IMR-90 (cell line): ENCODE results near the gene CAPN9. TPM values are rescaled to one million over a fixed set of nuclear protein-coding genes. Genes with fewer than 3 reads are reported as not detected.
A peak's percentile ranks its signal among the peaks of the same experiment; 100 is the strongest.

Experiments
- ATAC-seq: fragments of 200-7000 bp; cut with Tn5 transposase; 2 replicates; pipeline ENCODE4 v1.9.1; 2020; ENCODE audit warnings: low read depth, mild to moderate bottlenecking, moderate library complexity
- BruUV-seq: library from RNA; stranded (reverse); fragments of 400-500 nt; replicated peaks from 2 replicates; lab custom pipeline; 2021; lab: Mats Ljungman, UMichigan
- CTCF ChIA-PET: fragments of 300-600 bp; formaldehyde crosslinking; extraction: SDS; loops from one replicate; lab custom pipeline; 2021; ENCODE audit warnings: antibody characterized with exemption; lab: Yijun Ruan, JAX
- POLR2A ChIA-PET: fragments of 300-600 bp; sonication (Branson Sonifier 250); formaldehyde crosslinking; loops from one replicate; lab custom pipeline; 2022; ENCODE audit warnings: antibody characterized with exemption; ENCODE audit not compliant: unreplicated experiment; lab: Charles Lee
- DNase-seq: peaks from one replicate; pipeline ENCODE4 v3.0.0; 2013
- H2AFZ ChIP-seq: replicated peaks from 2 replicates; pipeline ENCODE3; 2013; ENCODE audit warnings: low read length, mild to moderate bottlenecking; ENCODE audit not compliant: poor library complexity
- H2AK5ac ChIP-seq: 2 replicates; pipeline ENCODE4 v1.6.1; 2013; ENCODE audit warnings: low read depth, low read length, inconsistent platforms
- H2AK9ac ChIP-seq: replicated peaks from 2 replicates; pipeline ENCODE3; 2013; ENCODE audit warnings: mild to moderate bottlenecking, low read depth, low read length, moderate library complexity; ENCODE audit not compliant: poor library complexity
- H2BK120ac ChIP-seq: 2 replicates; pipeline ENCODE4 v1.6.1; 2013; ENCODE audit warnings: low read depth, low read length, inconsistent platforms
- H2BK15ac ChIP-seq: 3 replicates; pipeline ENCODE4 v1.6.1; 2013; ENCODE audit warnings: low read depth, low read length, inconsistent platforms
- H2BK20ac ChIP-seq: 2 replicates; pipeline ENCODE4 v1.6.1; 2013; ENCODE audit warnings: low read depth, mild to moderate bottlenecking, inconsistent platforms, low read length, moderate library complexity
- H2BK5ac ChIP-seq: 2 replicates; pipeline ENCODE4 v1.6.1; 2013; ENCODE audit warnings: mild to moderate bottlenecking, low read depth, low read length, inconsistent platforms; ENCODE audit not compliant: poor library complexity, severe bottlenecking
- H3K14ac ChIP-seq: replicated peaks from 2 replicates; pipeline ENCODE4 v1.6.1; 2013; ENCODE audit warnings: low read depth, low read length, inconsistent platforms
- H3K18ac ChIP-seq: 2 replicates; pipeline ENCODE4 v1.6.1; 2013; ENCODE audit warnings: low read depth, low read length, control low read depth
- H3K23ac ChIP-seq: 2 replicates; pipeline ENCODE4 v1.6.1; 2013; ENCODE audit warnings: low read depth, low read length, inconsistent platforms
- H3K27ac ChIP-seq: 2 replicates; pipeline ENCODE4 v1.5.1; 2013; ENCODE audit warnings: mild to moderate bottlenecking, control low read depth, low read length; ENCODE audit not compliant: insufficient read depth
- H3K27me3 ChIP-seq: 2 replicates; pipeline ENCODE4 v1.6.1; 2013; ENCODE audit warnings: low read length; ENCODE audit not compliant: control insufficient read depth, insufficient read depth
- H3K36me3 ChIP-seq: 2 replicates; pipeline ENCODE4 v1.6.1; 2013; ENCODE audit warnings: low read length, mixed read lengths; ENCODE audit not compliant: control insufficient read depth, insufficient read depth
- H3K4ac ChIP-seq: 2 replicates; pipeline ENCODE4 v1.6.1; 2013; ENCODE audit warnings: low read depth, low read length, inconsistent platforms
- H3K4me1 ChIP-seq: 2 replicates; pipeline ENCODE4 v1.6.1; 2013; ENCODE audit warnings: low read length, mixed read lengths; ENCODE audit not compliant: control insufficient read depth, insufficient read depth
- H3K4me2 ChIP-seq: 2 replicates; pipeline ENCODE4 v1.6.1; 2013; ENCODE audit warnings: low read depth, mild to moderate bottlenecking, control low read depth, low read length, moderate library complexity
- H3K4me3 ChIP-seq: 2 replicates; pipeline ENCODE4 v1.5.1; 2013; ENCODE audit warnings: low read depth, mild to moderate bottlenecking, control low read depth, low read length, moderate library complexity; ENCODE audit not compliant: insufficient read depth
- H3K56ac ChIP-seq: 2 replicates; pipeline ENCODE4 v1.6.1; 2013; ENCODE audit warnings: low read length, inconsistent platforms; ENCODE audit not compliant: insufficient read depth; ENCODE audit errors: extremely low read depth
- H3K79me1 ChIP-seq, 2 experiments: 2 replicates each; pipeline ENCODE4 v1.6.1; 2013; ENCODE audit warnings: low read length in 2 of 2, inconsistent platforms in 1 of 2, low read depth in 1 of 2
- H3K9ac ChIP-seq: 2 replicates; pipeline ENCODE4 v1.6.1; 2013; ENCODE audit warnings: low read depth, low read length, control low read depth
- H3K9me1 ChIP-seq: 2 replicates; pipeline ENCODE4 v1.6.1; 2013; ENCODE audit warnings: low read length, inconsistent platforms; ENCODE audit not compliant: insufficient read depth
- H3K9me3 ChIP-seq: 2 replicates; pipeline ENCODE4 v1.6.1; 2013; ENCODE audit warnings: low read length; ENCODE audit not compliant: control insufficient read depth, insufficient read depth
- H4K20me1 ChIP-seq: 2 replicates; pipeline ENCODE4 v1.6.1; 2013; ENCODE audit warnings: low read length, inconsistent platforms; ENCODE audit not compliant: insufficient read depth
- H4K5ac ChIP-seq: 2 replicates; pipeline ENCODE4 v1.6.1; 2013; ENCODE audit warnings: mild to moderate bottlenecking, low read depth, low read length, control low read depth
- H4K8ac ChIP-seq, 2 experiments: 2 replicates each; pipeline ENCODE4 v1.6.1; 2013; ENCODE audit warnings: low read depth in 2 of 2, low read length in 2 of 2, control low read depth in 1 of 2, inconsistent platforms in 1 of 2
- H4K91ac ChIP-seq: 2 replicates; pipeline ENCODE4 v1.6.1; 2013; ENCODE audit warnings: low read depth, low read length, inconsistent platforms; ENCODE audit not compliant: insufficient read depth
- BHLHE40 ChIP-seq: fragments of 150-350 bp; IDR thresholded peaks from 2 replicates; pipeline ENCODE4 v1.6.1; 2016; ENCODE audit warnings: mild to moderate bottlenecking, low read depth, low read length
- CHD1 ChIP-seq: IDR thresholded peaks from 2 replicates; pipeline ENCODE4 v1.6.1; 2012; ENCODE audit warnings: low read depth, low read length, improper control_type of control experiment
- CTCF ChIP-seq: conservative IDR thresholded peaks from 2 replicates; pipeline ENCODE4 v1.5.1; 2012; ENCODE audit warnings: mild to moderate bottlenecking, low read depth, low read length, improper control_type of control experiment
- FOS ChIP-seq: fragments of 150-350 bp; IDR thresholded peaks from 2 replicates; pipeline ENCODE4 v1.6.1; 2016; ENCODE audit warnings: low read depth, low read length
- MAFK ChIP-seq: IDR thresholded peaks from 2 replicates; pipeline ENCODE4 v1.6.1; 2012; ENCODE audit warnings: low read depth, low read length, improper control_type of control experiment
- MAZ ChIP-seq: IDR thresholded peaks from 2 replicates; pipeline ENCODE4 v1.6.1; 2012; ENCODE audit warnings: low read depth, mild to moderate bottlenecking, low read length, improper control_type of control experiment, moderate library complexity, borderline replicate concordance
- MXI1 ChIP-seq: IDR thresholded peaks from 2 replicates; pipeline ENCODE4 v1.6.1; 2012; ENCODE audit warnings: low read depth, mild to moderate bottlenecking, low read length, moderate library complexity, borderline replicate concordance
- NFE2L2 ChIP-seq: fragments of 150-350 bp; IDR thresholded peaks from 2 replicates; pipeline ENCODE4 v1.6.1; 2016; ENCODE audit warnings: low read depth, mild to moderate bottlenecking, low read length
- RCOR1 ChIP-seq: IDR thresholded peaks from 2 replicates; pipeline ENCODE4 v1.6.1; 2012; ENCODE audit warnings: mild to moderate bottlenecking, low read length, improper control_type of control experiment; ENCODE audit not compliant: insufficient replicate concordance
- SMC3 ChIP-seq: fragments of 150-350 bp; IDR thresholded peaks from 2 replicates; pipeline ENCODE4 v1.6.1; 2016; ENCODE audit warnings: low read depth, mild to moderate bottlenecking, antibody characterized with exemption, low read length, moderate library complexity
- WGBS, 2 experiments: methylation state at CpG; one replicate each; pipeline versions ENCODE4 v1.1.5 to v1.1.7; 2013; ENCODE audit warnings: missing lambda C conversion rate in 2 of 2; ENCODE audit not compliant: insufficient read length in 1 of 2; ENCODE audit errors: extremely low coverage in 2 of 2; 5-methylcytosine and 5-hydroxymethylcytosine counted together
- dilution Hi-C: fragments of 300-500 bp; cut with HindIII; formaldehyde crosslinking; loops from one replicate; pipeline ENCODE4 v1.14.3; 2018; ENCODE audit warnings: low sequenced_read_pairs; ENCODE audit not compliant: unreplicated experiment
- in situ Hi-C: fragments of 300-500 bp; cut with MboI; formaldehyde crosslinking; loops from 3 replicates; pipeline ENCODE4 v1.14.3; 2019; ENCODE audit warnings: low sequenced_read_pairs, inconsistent platforms, mixed read lengths
- intact Hi-C: fragments of 100-400 bp; cut with micrococcal nuclease; formaldehyde crosslinking; loops from 2 replicates; pipeline ENCODE4 v1.10.0; 2022
- polyA plus RNA-seq, 3 experiments: library from polyadenylated mRNA; depleted of rRNA; stranded (reverse); fragments of >200 nt; gene quantifications; 2 replicates each; pipeline ENCODE4 v1.2.3, GENCODE V29; 2012; ENCODE audit warnings: low replicate concordance in 1 of 3
- total RNA-seq: library from RNA; depleted of rRNA; stranded (reverse); fragments of >200 nt; gene quantifications from 2 replicates; pipeline ENCODE4 v1.2.3, GENCODE V29; 2012
- TF ChIP-seq, protein P1 (sequence below): fragments of 150-350 bp; IDR thresholded peaks from 2 replicates; pipeline ENCODE4 v1.6.1; 2017; ENCODE audit warnings: mild to moderate bottlenecking, antibody characterized with exemption, low read length, low read depth
- TF ChIP-seq, protein P2 (sequence below): fragments of 150-350 bp; IDR thresholded peaks from 2 replicates; pipeline ENCODE4 v1.6.1; 2016; ENCODE audit warnings: low read depth, mild to moderate bottlenecking, low read length, moderate library complexity, borderline replicate concordance

The CAPN9 gene
- total and polyA plus RNA-seq, 2 of the 4 experiments (the other 2 are of a cell fraction) = not detected

- H3K18ac ChIP-seq = peak within 1 kb of the TSS; percentile 39; the same call in 1 of the 2 replicates
- peaks cover 11% of the 10 kb centered on the region for H3K4me1 ChIP-seq
- H3K9me3 ChIP-seq = no peaks in the 10 kb centered on the region
- no TSS peak for BruUV-seq
- intact Hi-C loops = loop anchor here (5.0 kb wide), 1 partner anchor 38 kb away; no protein-coding TSS in a partner anchor
- in situ Hi-C loops = no loop called here
- dilution Hi-C loops = no loop called here
- H2BK20ac ChIP-seq = peak within 1 kb of the TSS; percentile 36; the same call in 1 of the 2 replicates
- H3K27me3 ChIP-seq = 0 out of 2 replicates have a peak, but pooled peaks cover 2% of the 10 kb centered on the region
- CTCF ChIA-PET = interaction anchor here (1.2 to 1.6 kb wide), 2 partner anchors 50 to 58 kb away, joined by 3 read pairs; no protein-coding TSS in a partner anchor
- peak within 1 kb of the TSS; percentile 75 for H3K4ac ChIP-seq
- WGBS, 2 experiments = 0% methylated on average over 5 of the region's 24 CpGs; no CpG with 5 or more reads in 1 of the 2 experiments
- H4K20me1 ChIP-seq = no peaks in the 10 kb centered on the region
- H2BK15ac ChIP-seq = no peak within 1 kb of the TSS; the same call in 2 of the 3 replicates
- H3K9me1 ChIP-seq = peaks cover 4% of the 10 kb centered on the region; the same call in 1 of the 2 replicates
- peak within 1 kb of the TSS; percentile 24; the same call in 1 of the 2 replicates for H3K4me2 ChIP-seq
- DNase-seq = peak; percentile 92
- H3K27ac ChIP-seq = peak within 1 kb of the TSS; percentile 6; the same call in 1 of the 2 replicates
- H3K9ac ChIP-seq = no peak within 1 kb of the TSS
- H3K23ac ChIP-seq = no peak within 1 kb of the TSS
- peak; percentile 86 for ATAC-seq
- no peak within 1 kb of the TSS; the same call in 1 of the 2 replicates for H4K5ac ChIP-seq
- peak within 1 kb of the TSS in 1 of 2 experiments; percentile 24; a peak in 1 of 4 replicates for H4K8ac ChIP-seq
- no peak within 1 kb of the TSS for H2BK5ac ChIP-seq
- H3K79me1 ChIP-seq = no peaks in the 10 kb centered on the region
- no peak within 1 kb of the TSS for H3K56ac ChIP-seq
- H3K36me3 ChIP-seq = no peaks in the 10 kb centered on the region
- no peak within 1 kb of the TSS; the same call in 1 of the 2 replicates for H2BK120ac ChIP-seq
- no peak within 1 kb of the TSS; the same call in 1 of the 2 replicates for H2AK5ac ChIP-seq
- H3K4me3 ChIP-seq = no peak within 1 kb of the TSS
- H2AK9ac ChIP-seq = peak within 1 kb of the TSS; percentile 17
- H2AFZ ChIP-seq = peak within 1 kb of the TSS; percentile 67
- POLR2A ChIA-PET = no interaction called here
- H4K91ac ChIP-seq = no peak within 1 kb of the TSS
- peak within 1 kb of the TSS; percentile 37; the same call in 1 of the 2 replicates for H3K14ac ChIP-seq
- no peak for TF ChIP-seq CHD1
- TF ChIP-seq NFE2L2 = no peak
- TF ChIP-seq, protein P1, sequence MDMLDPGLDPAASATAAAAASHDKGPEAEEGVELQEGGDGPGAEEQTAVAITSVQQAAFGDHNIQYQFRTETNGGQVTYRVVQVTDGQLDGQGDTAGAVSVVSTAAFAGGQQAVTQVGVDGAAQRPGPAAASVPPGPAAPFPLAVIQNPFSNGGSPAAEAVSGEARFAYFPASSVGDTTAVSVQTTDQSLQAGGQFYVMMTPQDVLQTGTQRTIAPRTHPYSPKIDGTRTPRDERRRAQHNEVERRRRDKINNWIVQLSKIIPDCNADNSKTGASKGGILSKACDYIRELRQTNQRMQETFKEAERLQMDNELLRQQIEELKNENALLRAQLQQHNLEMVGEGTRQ = peak; percentile 51; the same call in 1 of the 2 replicates
- TF ChIP-seq MAZ = peak; percentile 38; the same call in 1 of the 2 replicates
- no peak for TF ChIP-seq SMC3
- no peak for TF ChIP-seq FOS
- TF ChIP-seq, protein P2, sequence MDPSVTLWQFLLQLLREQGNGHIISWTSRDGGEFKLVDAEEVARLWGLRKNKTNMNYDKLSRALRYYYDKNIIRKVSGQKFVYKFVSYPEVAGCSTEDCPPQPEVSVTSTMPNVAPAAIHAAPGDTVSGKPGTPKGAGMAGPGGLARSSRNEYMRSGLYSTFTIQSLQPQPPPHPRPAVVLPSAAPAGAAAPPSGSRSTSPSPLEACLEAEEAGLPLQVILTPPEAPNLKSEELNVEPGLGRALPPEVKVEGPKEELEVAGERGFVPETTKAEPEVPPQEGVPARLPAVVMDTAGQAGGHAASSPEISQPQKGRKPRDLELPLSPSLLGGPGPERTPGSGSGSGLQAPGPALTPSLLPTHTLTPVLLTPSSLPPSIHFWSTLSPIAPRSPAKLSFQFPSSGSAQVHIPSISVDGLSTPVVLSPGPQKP = no peak
- no peak for TF ChIP-seq RCOR1
- TF ChIP-seq MAFK = no peak
- TF ChIP-seq BHLHE40 = peak; percentile 50; the same call in 1 of the 2 replicates
- TF ChIP-seq MXI1 = no peak
- TF ChIP-seq CTCF = no peak
Observed at GRCh38 chr1:230713915-230714764, 33.0 kb upstream of the CAPN9 start, which contains the start of gene AGT. TSS of gene AGT (minus strand) at chr1:230714122. CDS start at chr1:230710823, 3,299 bp downstream.
